DOHH2 (cell line): ENCODE data around the gene TATDN2.

Experiments
- EZH2phosphoT487 ChIP-seq: fragments of 200-600 bp; sonication (generic); IDR thresholded peaks from 2 replicates; pipeline ENCODE4 v1.6.1; 2017; ENCODE audit warnings: borderline replicate concordance, mild to moderate bottlenecking, antibody characterized with exemption, low read length, moderate library complexity, mixed read lengths
- TF ChIP-seq, protein P1 (sequence below): fragments of 200-600 bp; sonication (generic); IDR thresholded peaks from one replicate; pipeline ENCODE4 v1.5.1; 2014; ENCODE audit warnings: antibody characterized with exemption, mild to moderate bottlenecking, low read depth, low read length; ENCODE audit not compliant: poor library complexity, severe bottlenecking

DNA sequence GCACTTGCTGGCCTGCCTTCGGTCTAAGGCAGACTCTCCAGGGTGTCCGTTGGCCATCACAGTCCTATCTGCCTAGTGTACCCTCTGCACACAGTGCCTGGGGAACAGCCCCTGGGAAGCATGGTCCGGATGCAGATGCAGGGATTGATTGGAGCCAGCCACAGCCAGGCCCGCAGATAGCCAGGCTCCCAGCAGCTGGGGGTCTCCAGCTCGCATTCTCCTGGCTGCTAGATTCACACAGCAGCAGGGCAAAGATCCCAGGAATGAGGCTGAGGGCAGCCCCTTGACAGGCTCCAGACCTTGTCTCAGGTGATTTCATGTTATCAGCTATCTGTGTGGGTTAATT lies 42.1 kb upstream of the TATDN2 start:
- TF ChIP-seq, protein P1, sequence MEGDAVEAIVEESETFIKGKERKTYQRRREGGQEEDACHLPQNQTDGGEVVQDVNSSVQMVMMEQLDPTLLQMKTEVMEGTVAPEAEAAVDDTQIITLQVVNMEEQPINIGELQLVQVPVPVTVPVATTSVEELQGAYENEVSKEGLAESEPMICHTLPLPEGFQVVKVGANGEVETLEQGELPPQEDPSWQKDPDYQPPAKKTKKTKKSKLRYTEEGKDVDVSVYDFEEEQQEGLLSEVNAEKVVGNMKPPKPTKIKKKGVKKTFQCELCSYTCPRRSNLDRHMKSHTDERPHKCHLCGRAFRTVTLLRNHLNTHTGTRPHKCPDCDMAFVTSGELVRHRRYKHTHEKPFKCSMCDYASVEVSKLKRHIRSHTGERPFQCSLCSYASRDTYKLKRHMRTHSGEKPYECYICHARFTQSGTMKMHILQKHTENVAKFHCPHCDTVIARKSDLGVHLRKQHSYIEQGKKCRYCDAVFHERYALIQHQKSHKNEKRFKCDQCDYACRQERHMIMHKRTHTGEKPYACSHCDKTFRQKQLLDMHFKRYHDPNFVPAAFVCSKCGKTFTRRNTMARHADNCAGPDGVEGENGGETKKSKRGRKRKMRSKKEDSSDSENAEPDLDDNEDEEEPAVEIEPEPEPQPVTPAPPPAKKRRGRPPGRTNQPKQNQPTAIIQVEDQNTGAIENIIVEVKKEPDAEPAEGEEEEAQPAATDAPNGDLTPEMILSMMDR = no peak
- no peak for TF ChIP-seq EZH2phosphoT487
